HEK293T (cell line): ENCODE results near the gene C6orf47.

Experiments
- FOXA1 ChIP-seq: fragments of 450-650 bp; IDR thresholded peaks from 2 replicates; pipeline ENCODE4 v1.6.1; 2016; ENCODE audit warnings: mild to moderate bottlenecking
- FOXM1 ChIP-seq: fragments of 450-650 bp; IDR thresholded peaks from 2 replicates; pipeline ENCODE4 v1.6.1; 2017; ENCODE audit warnings: mild to moderate bottlenecking, borderline replicate concordance
- SUZ12 ChIP-seq: fragments of 450-650 bp; IDR thresholded peaks from 2 replicates; pipeline ENCODE4 v1.6.1; 2016; ENCODE audit warnings: mild to moderate bottlenecking
- TF ChIP-seq, protein P1 (sequence below): fragments of 450-650 bp; IDR thresholded peaks from 2 replicates; pipeline ENCODE4 v1.6.1; 2016

DNA sequence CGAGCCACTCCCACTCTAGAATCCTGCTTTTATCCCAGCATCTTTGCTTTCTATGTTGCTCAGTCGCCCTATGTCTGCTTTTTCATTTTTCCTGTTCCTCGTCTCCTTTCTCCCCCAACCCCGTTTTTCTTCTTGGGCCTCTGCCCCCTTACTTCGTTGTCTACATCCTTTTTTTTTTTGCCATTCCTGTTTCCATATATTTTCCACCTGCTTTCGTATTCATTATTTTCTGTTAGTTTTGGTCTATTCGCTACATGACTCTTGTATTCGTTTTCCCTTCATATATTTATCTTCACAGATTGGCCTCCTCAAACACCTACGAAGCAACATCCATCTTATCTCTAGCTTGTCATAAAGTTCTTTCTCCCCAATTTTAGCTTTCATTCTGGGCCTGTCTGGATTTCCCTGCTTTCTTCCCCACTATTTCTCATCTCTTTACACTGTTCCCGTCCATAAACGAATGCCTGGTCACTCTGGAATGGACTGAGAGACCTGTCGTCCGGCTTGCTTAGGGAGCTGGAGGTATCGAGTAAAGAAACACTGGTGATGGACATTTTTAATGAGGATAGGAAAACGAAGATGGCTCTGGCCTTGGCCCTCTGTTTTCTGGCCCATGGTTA, 39.1 kb downstream of the C6orf47 start:
- TF ChIP-seq, protein P1, sequence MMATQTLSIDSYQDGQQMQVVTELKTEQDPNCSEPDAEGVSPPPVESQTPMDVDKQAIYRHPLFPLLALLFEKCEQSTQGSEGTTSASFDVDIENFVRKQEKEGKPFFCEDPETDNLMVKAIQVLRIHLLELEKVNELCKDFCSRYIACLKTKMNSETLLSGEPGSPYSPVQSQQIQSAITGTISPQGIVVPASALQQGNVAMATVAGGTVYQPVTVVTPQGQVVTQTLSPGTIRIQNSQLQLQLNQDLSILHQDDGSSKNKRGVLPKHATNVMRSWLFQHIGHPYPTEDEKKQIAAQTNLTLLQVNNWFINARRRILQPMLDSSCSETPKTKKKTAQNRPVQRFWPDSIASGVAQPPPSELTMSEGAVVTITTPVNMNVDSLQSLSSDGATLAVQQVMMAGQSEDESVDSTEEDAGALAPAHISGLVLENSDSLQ = no peak
- TF ChIP-seq FOXM1 = no peak
- TF ChIP-seq FOXA1 = no peak
- TF ChIP-seq SUZ12 = no peak
